ENCODE results near the gene EVA1C. TPM values are rescaled to one million over a fixed set of nuclear protein-coding genes. Genes with fewer than 3 reads are reported as not detected.

The EVA1C gene
- polyA plus RNA-seq, 1 donor (not counting 4 experiments of a cell fraction or from before 2014, with no cell fraction given), result 15.3 TPM

GRCh38 chr21:32411350-32412161 lies 950 bp upstream of the EVA1C start:
- H3K79me2 ChIP-seq (ENCODE audit: control insufficient read depth, insufficient read depth, low read length), result peaks cover 15% of the 10 kb centered on the region
- dilution Hi-C loops (cut with MboI; ENCODE audit: extremely low pct_ligation_motif_present, low sequenced_read_pairs), result no loop called here
- H3K4me3 ChIP-seq (ENCODE audit: control insufficient read depth in 2 of 3, extremely low read depth in 1 of 3, insufficient read depth in 2 of 3, low read depth in 1 of 3, low read length in 3 of 3), result peak overlapping the region; percentile 45 to 83 (median 83)
- peak overlapping the region; percentile 89 for H3K9ac ChIP-seq (ENCODE audit: control insufficient read depth, extremely low read depth, insufficient read depth, low read length)
- peaks cover 21% of the 10 kb centered on the region for H3K4me1 ChIP-seq (ENCODE audit: control insufficient read depth, extremely low read depth, insufficient read depth, low read length)
- FAIRE-seq (no peak), DNase-seq (ENCODE audit: low read depth, low spot score) (no peak)
- H3K9me3 ChIP-seq (ENCODE audit: control insufficient read depth, low read depth, low read length), result no peaks in the 10 kb centered on the region
- TF ChIP-seq EZH2 (IDR thresholded peaks at IDR 0.05; ENCODE audit: low read length), result no peak
- no peak for TF ChIP-seq CTCF (optimal IDR thresholded peaks at IDR 0.05 in 1 of 3, IDR thresholded peaks at IDR 0.05 in 1 of 3, conservative IDR thresholded peaks at IDR 0.05 in 1 of 3; ENCODE audit: extremely low read depth in 1 of 3, insufficient read depth in 2 of 3, low read length in 3 of 3)
- H3K9me1 ChIP-seq (ENCODE audit: control insufficient read depth, extremely low read depth, insufficient read depth, low read length), result no peaks in the 10 kb centered on the region
- no peaks in the 10 kb centered on the region for H3K27me3 ChIP-seq (ENCODE audit: control insufficient read depth, extremely low read depth, insufficient read depth, low read length)
- H4K20me1 ChIP-seq (ENCODE audit: control insufficient read depth, extremely low read depth, insufficient read depth, low read length), result no peaks in the 10 kb centered on the region
- peak overlapping the region; percentile 88 for H3K27ac ChIP-seq (ENCODE audit: control insufficient read depth, insufficient read depth, low read length)
- H3K36me3 ChIP-seq (ENCODE audit: control insufficient read depth in 2 of 2, extremely low read depth in 1 of 2, insufficient read depth in 2 of 2, low read length in 2 of 2), result peaks cover 0 to under 1% of the 10 kb centered on the region in 2 experiments
- H2AFZ ChIP-seq (ENCODE audit: control insufficient read depth, low read length), result peak overlapping the region; percentile 79
- peak overlapping the region; percentile 89 for H3K4me2 ChIP-seq (ENCODE audit: control insufficient read depth, extremely low read depth, insufficient read depth, low read depth, low read length)

GRCh38 chr21:32413015-32413504 lies 554 bp downstream of the EVA1C start:
- no peaks in the 10 kb centered on the region for H3K9me1 ChIP-seq (ENCODE audit: control insufficient read depth, extremely low read depth, insufficient read depth, low read length)
- H3K4me2 ChIP-seq (ENCODE audit: control insufficient read depth, extremely low read depth, insufficient read depth, low read depth, low read length), result peak overlapping the region; percentile 89
- H3K27ac ChIP-seq (ENCODE audit: control insufficient read depth, insufficient read depth, low read length), result peak overlapping the region; percentile 88
- H3K9me3 ChIP-seq (ENCODE audit: control insufficient read depth, low read depth, low read length), result no peaks in the 10 kb centered on the region
- no peaks in the 10 kb centered on the region for H4K20me1 ChIP-seq (ENCODE audit: control insufficient read depth, extremely low read depth, insufficient read depth, low read length)
- peak overlapping the region; percentile 89 for H3K9ac ChIP-seq (ENCODE audit: control insufficient read depth, extremely low read depth, insufficient read depth, low read length)
- H2AFZ ChIP-seq (ENCODE audit: control insufficient read depth, low read length), result peak overlapping the region; percentile 66
- FAIRE-seq (no peak), DNase-seq (ENCODE audit: low read depth, low spot score) (no peak)
- dilution Hi-C loops (cut with MboI; ENCODE audit: extremely low pct_ligation_motif_present, low sequenced_read_pairs), result no loop called here
- H3K27me3 ChIP-seq (ENCODE audit: control insufficient read depth, extremely low read depth, insufficient read depth, low read length), result no peaks in the 10 kb centered on the region
- TF ChIP-seq CTCF (optimal IDR thresholded peaks at IDR 0.05 in 1 of 3, IDR thresholded peaks at IDR 0.05 in 1 of 3, conservative IDR thresholded peaks at IDR 0.05 in 1 of 3; ENCODE audit: extremely low read depth in 1 of 3, insufficient read depth in 2 of 3, low read length in 3 of 3) (peak in 2 of 3 experiments; percentile 13 to 33), EZH2 (IDR thresholded peaks at IDR 0.05; ENCODE audit: low read length) (no peak)
- H3K4me3 ChIP-seq (ENCODE audit: control insufficient read depth in 2 of 3, extremely low read depth in 1 of 3, insufficient read depth in 2 of 3, low read depth in 1 of 3, low read length in 3 of 3), result peak overlapping the region; percentile 45 to 83 (median 83)
- H3K4me1 ChIP-seq (ENCODE audit: control insufficient read depth, extremely low read depth, insufficient read depth, low read length), result peaks cover 21% of the 10 kb centered on the region
- H3K79me2 ChIP-seq (ENCODE audit: control insufficient read depth, insufficient read depth, low read length), result peaks cover 26% of the 10 kb centered on the region
- H3K36me3 ChIP-seq (ENCODE audit: control insufficient read depth in 2 of 2, extremely low read depth in 1 of 2, insufficient read depth in 2 of 2, low read length in 2 of 2), result peaks cover 0 to 6% of the 10 kb centered on the region in 2 experiments

All from keratinocyte (primary cell).